HepG2 (cell line): ENCODE measurements around the gene ADCY7. TPM values are rescaled to one million over a fixed set of nuclear protein-coding genes. Genes with fewer than 3 reads are reported as not detected.

Experiments
- ARNT ChIP-seq: fragments of 450-650 bp; IDR thresholded peaks from 2 replicates; pipeline ENCODE4 v1.6.1; 2017
- BORCS8-MEF2B ChIP-seq: sonication (generic); formaldehyde crosslinking; IDR thresholded peaks from 2 replicates; pipeline ENCODE4 v1.8.0; 2022; ENCODE audit warnings: mild to moderate bottlenecking, missing genetic modification reagents
- CSRNP2 ChIP-seq: sonication (generic); formaldehyde crosslinking; conservative IDR thresholded peaks from 2 replicates; pipeline ENCODE4 v1.8.0; 2022; ENCODE audit warnings: low read depth, missing genetic modification reagents
- ELF1 ChIP-seq: sonication (generic); formaldehyde crosslinking; IDR thresholded peaks from 2 replicates; pipeline ENCODE4 v1.4.0; 2020; ENCODE audit warnings: missing genetic modification reagents
- ESRRA ChIP-seq: sonication (generic); formaldehyde crosslinking; IDR thresholded peaks from 2 replicates; pipeline ENCODE4 v1.5.1; 2020; ENCODE audit warnings: mild to moderate bottlenecking, low read depth, missing genetic modification reagents
- FOXJ3 ChIP-seq: sonication (generic); formaldehyde crosslinking; IDR thresholded peaks from 2 replicates; pipeline ENCODE4 v1.4.0; 2020; ENCODE audit warnings: missing genetic modification reagents, mild to moderate bottlenecking, borderline replicate concordance
- FOXO1 ChIP-seq: sonication (generic); formaldehyde crosslinking; IDR thresholded peaks from 2 replicates; pipeline ENCODE4 v1.4.0; 2020; ENCODE audit warnings: missing genetic modification reagents
- GFI1 ChIP-seq: sonication (generic); formaldehyde crosslinking; IDR thresholded peaks from 2 replicates; pipeline ENCODE4 v1.5.0; 2020; ENCODE audit warnings: missing genetic modification reagents, mild to moderate bottlenecking, borderline replicate concordance
- KDM3A ChIP-seq: IDR thresholded peaks from 2 replicates; pipeline ENCODE4 v1.6.1; 2018; ENCODE audit warnings: low read depth, missing compliant biosample characterization
- MIXL1 ChIP-seq: IDR thresholded peaks from 2 replicates; pipeline ENCODE4 v1.6.1; 2016
- NFRKB ChIP-seq: fragments of 450-650 bp; IDR thresholded peaks from 2 replicates; pipeline ENCODE4 v1.6.1; 2017
- PHB2 ChIP-seq: fragments of 450-650 bp; IDR thresholded peaks from 2 replicates; pipeline ENCODE4 v1.6.1; 2018; ENCODE audit not compliant: partially characterized antibody
- SOX6 ChIP-seq, 2 experiments: fragments of 450-650 bp in 1 of 2; sonication (generic) in 1 of 2; formaldehyde crosslinking in 1 of 2; IDR thresholded peaks; 2 replicates each; pipeline versions ENCODE4 v1.4.0 to v1.6.1; 2017 to 2020; ENCODE audit warnings: antibody characterized with exemption in 1 of 2, mild to moderate bottlenecking in 1 of 2, missing genetic modification reagents in 1 of 2
- SRSF1 ChIP-seq: fragments of 200-400 bp; formaldehyde crosslinking; optimal IDR thresholded peaks from 2 replicates; pipeline ENCODE3; 2017; ENCODE audit warnings: mild to moderate bottlenecking, low read depth, low read length, moderate library complexity
- SRY ChIP-seq: sonication (generic); formaldehyde crosslinking; IDR thresholded peaks from 2 replicates; pipeline ENCODE4 v1.8.0; 2022; ENCODE audit warnings: mild to moderate bottlenecking, missing genetic modification reagents
- ZBTB25 ChIP-seq: IDR thresholded peaks from 2 replicates; pipeline ENCODE4 v1.6.1; 2018; ENCODE audit warnings: missing genetic modification reagents
- ZFP91 ChIP-seq: sonication (generic); formaldehyde crosslinking; IDR thresholded peaks from 2 replicates; pipeline ENCODE4 v1.9.0; 2022; ENCODE audit warnings: missing genetic modification reagents, mild to moderate bottlenecking, borderline replicate concordance
- ZMYM2 ChIP-seq: sonication (generic); formaldehyde crosslinking; IDR thresholded peaks from 2 replicates; pipeline ENCODE4 v1.8.0; 2022; ENCODE audit warnings: mild to moderate bottlenecking, missing genetic modification reagents
- ZNF230 ChIP-seq: sonication (generic); formaldehyde crosslinking; IDR thresholded peaks from 2 replicates; pipeline ENCODE4 v1.4.0; 2020; ENCODE audit warnings: mild to moderate bottlenecking, missing genetic modification reagents
- ZNF326 ChIP-seq: sonication (generic); formaldehyde crosslinking; IDR thresholded peaks from 2 replicates; pipeline ENCODE4 v1.4.0; 2020; ENCODE audit warnings: missing genetic modification reagents, borderline replicate concordance
- ZNF451 ChIP-seq: sonication (generic); formaldehyde crosslinking; IDR thresholded peaks from 2 replicates; pipeline ENCODE4 v1.5.0; 2020; ENCODE audit warnings: mild to moderate bottlenecking, missing genetic modification reagents
- ZNF7 ChIP-seq: IDR thresholded peaks from 2 replicates; pipeline ENCODE4 v1.6.1; 2016; ENCODE audit warnings: missing biosample characterization, missing genetic modification reagents
- polyA plus RNA-seq, 8 experiments: library from polyadenylated mRNA; depleted of rRNA in 3 of 8; stranded (reverse) in 7 of 8; unstranded in 1 of 8; fragments of >200 nt; fragmentation: Illumina TruSeq in 4 of 8; extraction: Trizol in 4 of 8; gene quantifications; 2 replicates each; pipeline versions ENCODE4 v1.2.1 to v1.2.3, GENCODE V29; 2011 to 2016; ENCODE audit warnings: low read depth in 4 of 8, missing spikeins in 1 of 8, mixed read lengths in 1 of 8; ENCODE audit not compliant: insufficient read depth in 1 of 8
- total RNA-seq, 5 experiments: library from RNA; depleted of rRNA; stranded (reverse); fragments of >200 nt; fragmentation: Illumina TruSeq; extraction: Trizol; gene quantifications; 2 replicates each; pipeline ENCODE4 v1.2.3, GENCODE V29; 2016; ENCODE audit warnings: low read depth in 1 of 5
- TF ChIP-seq, protein P1 (sequence below): sonication (generic); formaldehyde crosslinking; IDR thresholded peaks from 2 replicates; pipeline ENCODE4 v1.5.1; 2020; ENCODE audit warnings: mild to moderate bottlenecking, missing genetic modification reagents, moderate library complexity

Gene ADCY7
- total and polyA plus RNA-seq, 2 of the 13 experiments (the other 11 are each of a cell fraction or from before 2014, with no cell fraction given), result 2.2 to 4.3 TPM

DNA sequence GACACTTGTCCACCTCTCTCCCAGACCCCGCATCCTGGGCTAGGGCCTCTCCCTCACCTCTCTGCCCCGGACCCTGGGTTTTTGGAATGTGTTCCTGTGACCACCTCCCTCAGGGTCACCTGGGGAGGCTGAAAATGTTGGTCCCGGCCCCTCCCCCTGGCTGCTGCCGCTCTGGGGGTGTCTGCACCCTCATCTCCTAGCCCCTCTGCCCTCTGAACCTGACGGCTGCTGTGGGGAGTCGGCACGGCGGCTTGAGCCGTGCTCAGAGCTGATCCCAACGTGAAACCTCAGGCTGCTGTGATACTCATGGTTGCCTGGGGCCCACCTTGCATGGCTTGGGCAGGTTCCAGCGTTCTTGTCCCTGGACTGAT is 42.8 kb downstream of the ADCY7 start (continued):
- 0 out of 2 replicates have a peak, but pooled peaks have one; percentile 14 for TF ChIP-seq SRY (CRISPR knock-in tag)
- no peak for TF ChIP-seq ZBTB25 (CRISPR knock-in tag)
- TF ChIP-seq CSRNP2 (CRISPR knock-in tag), result no peak
- no peak for TF ChIP-seq ZNF451 (CRISPR knock-in tag)
- TF ChIP-seq ELF1 (CRISPR knock-in tag), result no peak
- TF ChIP-seq ZMYM2 (CRISPR knock-in tag), result no peak
- no peak for TF ChIP-seq ZNF326 (CRISPR knock-in tag)
- TF ChIP-seq FOXO1, result no peak
- TF ChIP-seq KDM3A (CRISPR knock-in tag), result no peak
- TF ChIP-seq GFI1, result no peak
- no peak for TF ChIP-seq ZNF230 (CRISPR knock-in tag)
- TF ChIP-seq BORCS8-MEF2B (CRISPR knock-in tag), result peak; percentile 39; the same call in 1 of the 2 replicates
- no peak for TF ChIP-seq ARNT
- TF ChIP-seq NFRKB, result no peak
- TF ChIP-seq SRSF1, result peak; percentile 53
- TF ChIP-seq PHB2, result no peak
- TF ChIP-seq MIXL1 (CRISPR knock-in tag), result no peak
- TF ChIP-seq ZNF7 (CRISPR knock-in tag), result no peak
- TF ChIP-seq FOXJ3 (CRISPR knock-in tag), result no peak
- no peak for TF ChIP-seq ESRRA (CRISPR knock-in tag)
- TF ChIP-seq ZFP91, result 0 out of 2 replicates have a peak, but pooled peaks have one; percentile 16
- TF ChIP-seq, protein P1, sequence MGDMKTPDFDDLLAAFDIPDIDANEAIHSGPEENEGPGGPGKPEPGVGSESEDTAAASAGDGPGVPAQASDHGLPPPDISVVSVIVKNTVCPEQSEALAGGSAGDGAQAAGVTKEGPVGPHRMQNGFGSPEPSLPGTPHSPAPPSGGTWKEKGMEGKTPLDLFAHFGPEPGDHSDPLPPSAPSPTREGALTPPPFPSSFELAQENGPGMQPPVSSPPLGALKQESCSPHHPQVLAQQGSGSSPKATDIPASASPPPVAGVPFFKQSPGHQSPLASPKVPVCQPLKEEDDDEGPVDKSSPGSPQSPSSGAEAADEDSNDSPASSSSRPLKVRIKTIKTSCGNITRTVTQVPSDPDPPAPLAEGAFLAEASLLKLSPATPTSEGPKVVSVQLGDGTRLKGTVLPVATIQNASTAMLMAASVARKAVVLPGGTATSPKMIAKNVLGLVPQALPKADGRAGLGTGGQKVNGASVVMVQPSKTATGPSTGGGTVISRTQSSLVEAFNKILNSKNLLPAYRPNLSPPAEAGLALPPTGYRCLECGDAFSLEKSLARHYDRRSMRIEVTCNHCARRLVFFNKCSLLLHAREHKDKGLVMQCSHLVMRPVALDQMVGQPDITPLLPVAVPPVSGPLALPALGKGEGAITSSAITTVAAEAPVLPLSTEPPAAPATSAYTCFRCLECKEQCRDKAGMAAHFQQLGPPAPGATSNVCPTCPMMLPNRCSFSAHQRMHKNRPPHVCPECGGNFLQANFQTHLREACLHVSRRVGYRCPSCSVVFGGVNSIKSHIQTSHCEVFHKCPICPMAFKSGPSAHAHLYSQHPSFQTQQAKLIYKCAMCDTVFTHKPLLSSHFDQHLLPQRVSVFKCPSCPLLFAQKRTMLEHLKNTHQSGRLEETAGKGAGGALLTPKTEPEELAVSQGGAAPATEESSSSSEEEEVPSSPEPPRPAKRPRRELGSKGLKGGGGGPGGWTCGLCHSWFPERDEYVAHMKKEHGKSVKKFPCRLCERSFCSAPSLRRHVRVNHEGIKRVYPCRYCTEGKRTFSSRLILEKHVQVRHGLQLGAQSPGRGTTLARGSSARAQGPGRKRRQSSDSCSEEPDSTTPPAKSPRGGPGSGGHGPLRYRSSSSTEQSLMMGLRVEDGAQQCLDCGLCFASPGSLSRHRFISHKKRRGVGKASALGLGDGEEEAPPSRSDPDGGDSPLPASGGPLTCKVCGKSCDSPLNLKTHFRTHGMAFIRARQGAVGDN, result no peak
- no peak for TF ChIP-seq SOX6 (IDR thresholded peaks at IDR 0.05)
- TF ChIP-seq SOX6 (CRISPR knock-in tag; IDR thresholded peaks at IDR 0.05), result no peak
- TF ChIP-seq, all 625 proteins: peak for 4
